GM12878 (cell line): Measurements from ENCODE around the gene SMO.

Source experiments
- CTCF ChIP-seq, 3 experiments: IDR thresholded peaks in 2 of 3; conservative IDR thresholded peaks in 1 of 3; 2 replicates each; pipeline ENCODE4 v1.5.1; 2011; ENCODE audit warnings: low read depth in 3 of 3, low read length in 3 of 3, mild to moderate bottlenecking in 3 of 3, control low read depth in 2 of 3, moderate library complexity in 2 of 3, inconsistent platforms in 1 of 3, mixed read lengths in 1 of 3; ENCODE audit not compliant: control insufficient read depth in 2 of 3, insufficient read depth in 1 of 3; ENCODE audit errors: extremely low read depth in 1 of 3
- EZH2 ChIP-seq: IDR thresholded peaks from 2 replicates; pipeline ENCODE4 v1.6.1; 2012; ENCODE audit warnings: low read depth, mild to moderate bottlenecking, control low read depth, inconsistent platforms, low read length, borderline replicate concordance; ENCODE audit not compliant: control insufficient read depth
- HDAC2 ChIP-seq: fragments of 200-600 bp; sonication (generic); IDR thresholded peaks from 2 replicates; pipeline ENCODE4 v1.6.1; 2017
- SIN3A ChIP-seq: IDR thresholded peaks from 2 replicates; pipeline ENCODE4 v1.6.1; 2012; ENCODE audit warnings: low read depth, low read length, improper control_type of control experiment
- SMAD1 ChIP-seq: fragments of 450-650 bp; IDR thresholded peaks from 2 replicates; pipeline ENCODE4 v1.6.1; 2018; ENCODE audit warnings: mild to moderate bottlenecking, low read depth; ENCODE audit not compliant: partially characterized antibody
- TCF12 ChIP-seq: IDR thresholded peaks from 2 replicates; pipeline ENCODE4 v1.6.1; 2011; ENCODE audit warnings: low read depth, mild to moderate bottlenecking, low read length
- YBX1 ChIP-seq: fragments of 450-650 bp; IDR thresholded peaks from 2 replicates; pipeline ENCODE4 v1.6.1; 2016; ENCODE audit warnings: antibody characterized with exemption
- TF ChIP-seq, protein P1 (sequence below): IDR thresholded peaks from 2 replicates; pipeline ENCODE4 v1.6.1; 2011; ENCODE audit warnings: low read depth, mild to moderate bottlenecking, low read length, moderate library complexity, borderline replicate concordance; ENCODE audit errors: extremely low read depth
- TF ChIP-seq, protein P2 (sequence below): IDR thresholded peaks from 2 replicates; pipeline ENCODE4 v1.6.1; 2012; ENCODE audit warnings: low read depth, low read length, improper control_type of control experiment

DNA sequence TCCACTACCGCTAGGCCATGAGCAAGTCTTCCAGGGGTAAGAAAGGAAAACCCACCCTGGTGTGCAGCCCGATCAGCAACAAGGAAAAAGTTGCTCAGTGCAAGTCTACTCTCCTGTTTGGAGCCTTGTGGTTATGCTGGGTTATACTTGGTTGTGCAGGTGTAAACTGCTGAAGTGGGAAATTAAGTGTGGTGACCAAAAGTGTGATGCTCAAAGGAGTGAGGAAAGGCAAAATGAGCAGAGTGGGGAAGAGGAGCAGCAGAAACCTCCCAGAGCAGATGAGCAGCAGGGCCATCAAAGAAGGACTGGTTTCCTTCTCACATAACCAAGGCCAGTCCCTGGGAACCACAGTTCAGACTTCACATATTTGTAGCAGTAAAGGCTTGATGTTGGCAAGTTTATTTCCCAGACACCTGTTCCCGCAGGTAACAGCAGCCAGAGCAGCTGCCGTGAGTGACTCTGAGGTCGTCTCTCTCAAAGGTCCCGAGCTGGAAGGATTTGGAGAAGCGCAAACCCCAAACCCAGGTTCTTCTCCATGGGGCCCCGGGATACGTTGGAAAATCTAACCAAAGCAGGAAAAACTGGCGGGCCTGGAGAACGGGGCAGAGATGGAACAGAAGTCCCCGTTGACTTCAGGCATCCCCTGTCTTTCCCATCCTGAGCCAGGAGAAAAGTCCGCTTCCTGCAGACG is 607 bp upstream of the SMO start:
- no peak for TF ChIP-seq SIN3A
- TF ChIP-seq HDAC2 = no peak
- no peak for TF ChIP-seq SMAD1
- TF ChIP-seq, protein P1, sequence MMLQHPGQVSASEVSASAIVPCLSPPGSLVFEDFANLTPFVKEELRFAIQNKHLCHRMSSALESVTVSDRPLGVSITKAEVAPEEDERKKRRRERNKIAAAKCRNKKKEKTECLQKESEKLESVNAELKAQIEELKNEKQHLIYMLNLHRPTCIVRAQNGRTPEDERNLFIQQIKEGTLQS = no peak
- TF ChIP-seq CTCF (IDR thresholded peaks at IDR 0.05 in 2 of 3, conservative IDR thresholded peaks at IDR 0.05 in 1 of 3; ENCODE audit: control insufficient read depth in 2 of 3, extremely low read depth in 1 of 3, insufficient read depth in 1 of 3, low read depth in 3 of 3, low read length in 3 of 3) = no peak
- TF ChIP-seq, protein P2, sequence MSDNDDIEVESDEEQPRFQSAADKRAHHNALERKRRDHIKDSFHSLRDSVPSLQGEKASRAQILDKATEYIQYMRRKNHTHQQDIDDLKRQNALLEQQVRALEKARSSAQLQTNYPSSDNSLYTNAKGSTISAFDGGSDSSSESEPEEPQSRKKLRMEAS = no peak
- TF ChIP-seq YBX1 = no peak
- no peak for TF ChIP-seq TCF12
- TF ChIP-seq EZH2 = no peak
